Stimulated activated CD8-positive, alpha-beta memory T cell treated with anti-CD3 and anti-CD28 coated beads, Interleukin-7, amount 100 ng/mL, for 24 hours (primary cell): ENCODE data around the gene PDE9A.

Experiments
- DNase-seq: peaks from one replicate; pipeline ENCODE4 v3.0.0-alpha.2; 2020; ENCODE audit warnings: low read depth

PDE9A gene

DNA sequence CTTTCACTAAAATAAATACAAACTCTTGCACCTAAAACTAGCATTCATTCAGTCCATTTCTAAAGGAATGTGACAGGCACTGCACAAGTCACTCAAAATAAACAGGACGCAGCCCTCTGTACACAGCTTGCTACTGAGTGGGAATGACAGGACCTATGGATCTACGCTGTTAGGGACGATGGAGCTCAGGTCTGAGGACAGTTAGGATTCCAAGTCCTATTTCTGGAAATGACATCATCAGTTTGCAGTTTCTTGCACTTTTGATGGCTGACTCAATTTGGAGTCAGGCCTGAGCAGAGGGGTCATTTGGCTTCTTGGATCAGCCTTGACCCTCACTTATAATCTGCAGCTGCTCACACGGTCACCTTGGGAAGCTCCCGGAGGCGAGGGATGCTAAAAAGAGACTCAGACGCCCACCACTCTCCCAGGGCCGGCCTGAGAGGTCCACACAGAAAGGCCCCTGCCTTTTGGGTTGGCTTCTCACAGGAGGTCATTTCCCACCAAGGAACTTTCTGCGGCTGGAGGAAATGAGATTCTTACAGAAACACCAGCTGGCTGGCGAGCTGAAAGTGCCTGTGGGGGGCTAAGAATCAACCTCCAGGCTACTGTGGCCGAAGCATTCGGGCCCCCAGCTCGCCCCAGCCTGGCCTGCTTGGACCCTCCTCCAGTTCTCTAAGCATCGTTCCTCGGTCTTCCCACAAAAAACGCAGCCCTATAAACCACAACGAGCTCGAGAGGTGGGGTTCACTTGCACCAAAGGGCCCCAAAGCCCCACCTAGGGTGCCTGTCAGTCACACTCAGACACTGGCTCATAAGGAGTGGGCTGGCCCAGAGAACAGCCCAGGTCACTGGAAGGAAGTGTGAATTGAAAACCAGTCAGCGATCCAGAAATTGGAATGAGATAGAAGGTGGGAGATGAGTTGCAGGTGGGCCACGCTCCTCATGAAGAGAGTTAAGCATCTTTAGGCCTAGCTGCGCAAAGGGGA lies 8.9 kb upstream of the PDE9A start:
- DNase-seq: no peak

DNA sequence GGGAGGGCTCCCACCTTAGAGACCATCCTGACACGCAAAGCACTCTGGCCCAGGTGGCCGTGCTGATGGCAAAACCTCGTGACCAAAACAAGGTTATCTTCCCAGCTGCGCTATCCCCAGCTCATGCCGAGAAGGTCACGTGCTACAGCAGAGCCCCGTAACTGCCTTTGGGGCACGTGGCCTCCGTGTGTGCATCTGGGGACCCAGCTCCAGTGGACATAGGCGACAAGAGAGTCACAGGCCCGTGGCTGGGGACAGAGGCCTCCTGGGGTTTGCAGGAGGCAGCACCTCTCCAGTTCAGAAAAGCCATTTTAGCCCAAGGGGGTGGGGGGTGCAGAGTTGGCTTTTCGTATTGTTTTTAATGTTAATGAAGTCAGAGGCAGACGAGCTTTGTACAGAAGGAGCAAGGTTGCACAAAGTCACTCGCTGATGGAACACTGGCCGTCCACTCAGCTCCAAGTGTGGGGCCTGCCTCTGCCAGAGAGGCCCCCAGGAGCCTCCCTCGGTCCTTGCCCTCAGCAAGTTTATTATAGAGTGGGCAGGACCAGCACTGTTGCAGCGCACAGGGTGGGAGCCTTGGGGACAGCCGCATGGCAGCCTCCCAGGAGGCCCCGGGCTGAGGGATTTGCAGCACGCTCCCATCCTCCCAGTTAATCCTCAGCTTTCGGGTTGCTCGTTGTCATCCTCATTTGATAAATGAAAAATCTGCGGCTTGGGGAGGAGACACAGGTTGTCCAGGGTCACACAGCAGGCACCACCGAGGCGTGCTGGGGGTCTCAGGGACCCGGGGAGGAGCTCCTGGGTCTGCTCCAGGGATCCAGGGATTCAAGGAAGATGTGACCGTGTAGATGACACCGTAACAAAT lies 8.0 kb upstream of the PDE9A start:
- DNase-seq: no peak

DNA sequence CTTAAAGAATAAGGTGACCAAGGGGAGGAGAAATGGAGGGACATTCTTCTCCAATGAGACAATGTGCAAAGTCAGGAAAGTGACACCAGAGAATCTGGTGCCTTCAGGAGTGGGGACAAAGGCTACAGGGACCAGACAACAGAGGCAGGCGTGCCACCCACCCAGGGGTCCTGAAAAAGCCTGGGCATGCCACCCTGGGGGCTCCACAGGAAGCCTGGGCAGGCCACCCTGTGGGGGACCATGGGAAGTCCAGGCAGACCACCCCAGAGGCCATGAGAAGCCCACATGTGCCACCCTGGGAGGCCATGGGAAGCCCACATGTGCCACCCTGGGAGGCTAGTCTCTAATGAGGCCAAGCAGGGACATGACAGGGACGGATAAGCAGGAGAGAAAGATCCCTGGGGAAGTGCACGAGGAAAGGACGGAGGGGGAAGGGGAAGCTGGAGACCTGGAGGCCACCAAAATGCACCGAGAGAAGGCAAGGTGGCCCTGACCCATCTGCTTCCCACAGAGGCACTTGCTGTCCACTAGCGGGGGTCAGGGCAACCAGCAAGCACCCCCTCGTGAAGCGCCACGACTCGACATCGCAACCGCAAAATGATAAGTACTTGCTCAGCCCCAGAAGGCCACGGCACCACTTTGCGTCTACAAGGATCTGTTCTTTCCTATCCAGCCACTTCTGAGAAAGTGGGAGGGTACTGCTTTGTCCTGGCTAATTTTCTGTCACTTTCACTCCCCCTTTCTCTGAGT lies 7.2 kb upstream of the PDE9A start:
- DNase-seq: no peak

DNA sequence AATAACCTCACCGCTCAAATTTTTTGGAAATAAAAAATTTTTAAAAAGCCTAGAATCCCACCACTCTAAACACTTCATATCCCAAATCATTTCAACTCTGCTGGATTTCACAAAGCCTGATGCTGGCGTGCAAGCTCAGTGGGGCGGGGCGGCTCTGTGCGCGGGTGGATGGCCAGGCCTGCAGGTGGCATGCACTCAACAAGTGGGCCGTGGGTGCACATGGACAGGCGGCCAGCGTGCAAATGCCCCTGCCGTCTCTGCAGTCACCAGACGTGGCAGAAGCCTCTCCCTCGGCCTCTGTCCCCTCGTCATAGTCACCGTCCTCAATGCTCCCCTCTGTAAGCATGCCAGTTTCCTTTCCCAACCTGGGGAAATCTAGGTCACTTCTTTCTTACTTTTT lies 6.6 kb upstream of the PDE9A start:
- DNase-seq: no peak

DNA sequence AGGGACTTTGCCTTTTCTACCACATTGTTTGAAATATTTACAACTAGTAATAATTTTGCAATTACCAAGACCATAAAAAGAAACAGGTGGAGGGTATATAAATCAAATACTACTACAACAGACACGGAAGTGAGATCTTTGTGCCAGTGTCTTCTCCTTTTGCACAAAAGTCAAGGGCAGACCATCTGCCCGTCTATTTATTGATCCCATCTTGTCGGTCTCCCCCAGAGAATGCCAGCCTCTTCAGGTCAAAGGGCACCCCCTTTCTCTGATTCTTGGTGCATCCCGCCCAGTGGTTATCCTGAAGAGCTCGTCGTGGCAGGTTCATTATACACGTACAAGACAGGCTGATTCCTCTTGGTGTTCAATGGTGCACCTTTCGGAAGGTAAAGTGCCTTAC lies 4.8 kb upstream of the PDE9A start:
- no peak for DNase-seq

DNA sequence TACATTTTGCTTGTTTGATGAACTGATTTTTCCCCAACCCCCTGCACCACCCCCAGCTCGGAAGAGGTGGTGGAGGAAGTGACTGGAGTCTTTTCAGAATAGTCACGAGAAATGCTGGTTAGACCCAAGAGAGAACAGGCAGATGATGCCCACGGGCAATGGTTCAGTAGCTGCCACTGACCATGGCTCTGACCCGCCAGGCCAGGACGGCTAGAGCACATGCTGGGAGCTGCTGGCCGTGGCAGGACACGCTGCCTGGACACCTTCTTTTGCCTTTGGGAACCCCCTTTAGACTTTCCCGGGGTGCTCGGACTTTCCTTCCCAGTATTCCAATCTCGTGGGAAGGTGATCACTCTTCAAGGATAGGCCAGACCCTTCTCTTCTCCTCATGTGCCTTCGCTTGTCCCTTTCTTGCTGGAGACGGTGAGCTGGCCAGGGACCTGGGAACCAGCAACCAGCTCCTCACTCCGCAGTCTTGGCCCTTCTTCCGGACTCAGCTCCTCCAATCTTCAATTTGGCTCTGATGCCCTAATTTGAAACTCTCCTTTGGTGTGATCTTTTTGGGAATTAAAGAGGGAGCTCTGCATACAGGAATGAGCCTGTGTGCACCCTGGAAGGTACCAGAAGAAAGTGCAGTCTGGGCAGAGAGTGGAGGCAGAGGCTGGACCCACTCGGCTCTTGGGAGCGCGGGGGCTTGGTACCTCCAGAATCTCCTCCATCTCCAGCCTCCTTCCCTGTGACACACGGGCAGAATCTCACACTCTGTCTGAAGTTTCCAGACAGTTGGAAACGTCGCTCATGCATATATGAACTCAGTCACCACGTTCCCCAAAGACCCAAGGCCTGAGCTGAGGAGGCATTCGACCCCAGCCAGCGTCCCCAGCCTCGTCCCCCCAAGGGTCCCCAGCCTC lies 4.0 kb upstream of the PDE9A start:
- DNase-seq: no peak

DNA sequence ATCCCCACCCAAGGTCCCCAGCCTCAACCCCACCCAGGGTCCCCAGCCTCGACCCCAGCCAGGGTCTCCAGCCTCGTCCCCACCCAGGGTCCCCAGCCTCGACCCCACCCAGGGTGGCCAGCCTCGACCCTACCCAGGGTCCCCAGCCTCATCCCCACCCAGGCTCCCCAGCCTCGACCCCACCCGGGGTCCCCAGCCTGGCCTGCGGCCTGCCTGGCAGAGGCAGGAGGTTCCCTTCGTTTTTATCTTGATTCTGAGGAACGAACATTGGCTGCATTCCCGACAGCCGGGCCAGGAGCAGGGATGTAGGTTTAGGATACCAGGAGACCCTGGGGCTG lies 3.4 kb upstream of the PDE9A start:
- DNase-seq: no peak

DNA sequence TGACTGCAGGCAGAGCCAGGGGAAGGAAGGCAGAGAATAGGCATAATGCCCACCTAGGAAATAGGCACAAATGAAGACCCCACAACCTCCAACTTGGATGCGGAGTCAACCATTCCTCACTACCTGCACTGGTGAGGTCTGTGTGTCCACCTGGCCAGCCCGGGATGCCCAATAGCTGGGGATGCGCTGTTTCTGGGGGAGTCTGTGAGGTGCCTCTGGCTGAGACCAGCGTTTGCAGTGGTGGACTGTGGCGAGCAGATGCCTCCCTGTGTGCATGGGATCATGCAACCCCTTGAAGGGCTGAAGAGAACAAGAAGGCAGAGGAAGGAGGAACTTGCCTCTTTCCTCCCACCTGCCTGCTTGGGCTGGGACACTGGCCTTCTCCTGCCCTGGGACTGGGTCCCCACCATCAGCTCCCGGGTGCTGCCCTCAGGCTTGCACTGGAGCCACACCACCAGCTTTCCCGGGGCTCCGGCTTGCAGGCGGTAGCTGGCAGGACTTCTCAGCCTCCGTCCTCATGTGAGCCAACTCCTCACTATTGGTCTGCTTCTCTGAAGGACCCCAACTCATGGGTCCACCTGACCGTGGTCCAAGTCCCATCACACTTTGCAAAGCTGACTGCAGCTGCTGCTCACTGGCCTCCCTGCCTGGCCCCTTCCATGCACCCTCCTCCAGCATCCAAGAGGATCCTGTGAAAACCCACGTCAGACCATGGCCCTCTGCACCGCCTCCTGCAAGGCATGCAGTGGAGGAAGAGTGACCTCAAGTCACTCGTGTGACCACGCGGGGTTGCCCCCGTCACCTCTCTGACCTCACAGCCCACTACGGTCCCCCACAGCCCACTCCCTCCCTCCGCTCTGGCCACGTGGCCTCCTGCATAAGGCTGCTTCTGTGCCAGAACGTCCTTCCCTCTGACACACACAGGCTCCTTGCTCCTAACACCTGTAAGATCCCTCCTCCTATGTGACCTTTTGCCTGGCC lies 2.7 kb upstream of the PDE9A start:
- no peak for DNase-seq

DNA sequence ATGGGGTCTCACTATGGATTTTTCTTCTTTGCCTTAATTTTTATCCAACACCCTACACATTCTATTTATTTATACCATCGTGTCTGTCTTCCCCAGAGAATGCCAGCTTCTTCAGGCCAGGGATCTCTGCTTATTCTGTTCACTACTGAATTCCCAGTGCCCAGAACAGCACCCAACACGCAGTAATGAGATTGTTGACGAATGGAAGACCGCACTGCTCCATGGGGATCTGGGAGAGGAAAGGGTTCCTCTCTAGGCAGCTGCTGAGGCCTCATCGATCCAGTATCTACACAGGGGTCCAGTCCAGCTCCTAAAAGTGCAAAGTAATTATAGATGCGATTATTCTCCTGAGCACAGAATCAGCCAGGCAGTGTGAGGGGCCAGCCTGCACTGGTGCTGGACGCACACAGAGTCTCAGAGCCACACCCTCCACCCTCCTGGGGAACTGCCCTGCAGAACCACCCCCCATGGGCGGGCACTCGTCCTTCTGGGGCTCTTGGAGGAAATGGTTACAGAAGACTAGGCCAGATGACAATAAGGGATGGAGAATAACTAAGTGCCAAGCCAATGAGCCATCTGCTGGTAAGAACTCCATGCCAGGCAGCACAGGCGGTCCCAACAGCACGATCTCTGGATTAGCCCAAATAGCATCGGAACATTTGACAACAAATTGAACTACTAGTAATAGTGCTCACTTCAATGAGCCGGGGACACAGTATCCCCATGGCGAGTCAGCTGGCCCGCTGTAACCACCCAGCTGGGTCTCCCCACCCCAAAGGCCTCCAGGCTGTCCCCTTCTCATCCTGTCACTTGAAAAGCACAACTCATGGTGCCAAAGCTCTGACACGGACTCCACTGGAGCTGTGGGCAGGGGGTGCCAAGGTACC lies 1.7 kb upstream of the PDE9A start:
- no peak for DNase-seq

DNA sequence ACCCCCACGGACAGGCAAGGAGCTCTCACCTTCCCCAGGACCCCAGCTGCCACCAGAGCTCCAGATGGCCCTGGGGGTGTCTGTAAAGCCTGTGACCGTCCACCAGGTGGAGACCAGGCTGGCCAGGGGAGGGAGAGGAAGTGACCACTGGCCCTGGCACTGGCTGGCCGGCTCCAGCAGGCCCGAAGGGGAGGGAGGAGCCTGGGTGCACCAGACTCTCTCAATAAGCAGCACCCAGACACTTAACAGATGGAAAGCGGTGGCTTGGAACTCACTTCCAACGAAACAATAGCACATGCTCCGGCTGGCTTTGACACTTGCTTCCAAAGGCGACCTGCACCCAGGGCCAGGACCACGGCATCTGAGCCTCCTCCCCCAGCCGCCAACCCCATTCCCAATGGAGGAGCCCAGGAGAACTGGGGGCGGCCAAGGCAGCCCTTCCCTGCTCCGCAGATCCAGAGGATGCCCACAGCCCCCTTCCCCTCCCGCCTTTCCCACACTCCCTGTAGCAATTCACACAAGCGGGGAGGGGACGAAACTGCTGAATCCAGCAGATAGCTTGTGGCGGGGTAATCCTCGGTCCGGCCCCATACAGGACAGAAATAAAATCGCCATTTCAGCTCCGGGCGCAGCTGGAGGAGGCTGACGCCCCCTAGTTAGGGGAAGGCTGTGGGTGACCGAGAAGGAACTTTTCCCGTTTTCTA lies 742 bp upstream of the PDE9A start:
- no peak for DNase-seq

DNA sequence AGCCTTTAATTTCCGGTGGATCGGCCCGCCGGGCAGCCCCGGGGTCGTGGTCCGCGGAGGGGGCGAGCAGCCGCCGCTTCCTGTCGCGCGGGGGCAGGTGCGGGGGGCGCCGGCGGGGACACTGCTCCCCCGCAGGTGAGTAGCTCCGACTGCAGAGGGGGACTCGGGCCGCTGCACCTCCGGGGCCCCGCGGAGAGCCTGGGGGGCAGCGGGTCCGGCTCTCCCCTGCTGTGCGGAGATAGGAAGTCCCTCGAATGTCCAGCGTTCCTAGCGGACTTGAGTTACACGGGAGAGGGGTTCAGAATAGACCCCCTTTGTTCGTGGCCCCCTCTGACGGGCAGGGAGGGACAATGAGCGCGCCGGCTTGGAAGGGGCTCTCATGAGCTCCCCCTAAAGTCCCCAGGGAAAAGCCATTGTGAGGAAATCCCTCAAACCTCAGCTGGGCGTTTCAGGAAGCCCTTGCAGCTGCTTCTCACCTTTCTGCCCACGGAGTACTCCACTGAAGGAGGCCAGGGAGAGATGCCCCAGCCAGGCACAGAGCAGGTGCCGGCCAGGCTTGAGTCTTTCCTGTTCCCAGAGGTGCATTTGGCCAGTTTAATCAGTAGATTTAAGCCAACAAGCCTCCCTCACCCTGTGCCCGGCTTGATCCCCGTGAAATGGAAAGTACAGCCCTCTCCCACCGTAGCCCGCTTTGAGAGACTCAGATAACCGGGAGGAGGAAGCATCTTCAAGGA lies 925 bp downstream of the PDE9A start:
- DNase-seq: no peak

DNA sequence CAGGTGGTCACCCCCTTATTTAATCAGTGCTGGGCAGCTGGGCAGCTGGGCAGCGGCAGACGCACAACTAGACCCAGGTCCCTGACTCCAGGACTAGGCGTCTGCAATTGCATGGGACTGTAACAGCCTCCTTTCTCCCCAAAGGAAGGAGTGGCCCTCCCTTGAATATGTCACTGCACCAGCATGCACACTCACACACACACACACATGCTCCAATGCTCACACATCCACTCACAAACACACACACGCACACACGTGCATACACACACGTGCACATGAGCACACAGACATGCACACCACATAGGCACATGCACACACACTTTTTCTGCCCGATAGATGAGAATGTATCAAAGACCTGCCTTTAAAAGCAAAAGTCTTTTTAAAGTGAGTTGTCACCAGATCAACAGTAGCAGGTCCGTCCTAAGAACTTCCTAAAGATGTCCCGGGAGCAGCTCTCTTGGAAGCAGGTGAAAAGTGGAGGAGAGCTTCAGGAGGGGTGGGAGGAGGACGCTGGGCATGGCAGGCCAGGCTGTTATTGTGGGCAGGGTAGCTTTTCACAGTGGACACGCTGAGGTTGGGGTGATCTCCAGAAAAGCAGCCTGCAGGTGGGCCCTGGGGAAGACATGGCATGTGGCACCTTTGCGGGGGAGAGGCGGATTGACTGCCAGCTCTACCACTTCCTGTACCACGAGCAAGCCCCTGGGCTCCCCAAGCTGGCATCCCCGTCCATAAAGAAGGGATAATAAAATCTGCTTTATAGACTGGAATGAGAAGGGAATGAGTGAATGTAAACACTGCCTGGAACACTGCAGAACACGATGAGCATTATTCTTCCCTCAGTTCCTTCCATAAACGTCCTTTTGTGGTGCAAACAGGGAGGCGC lies 1.7 kb downstream of the PDE9A start:
- no peak for DNase-seq

DNA sequence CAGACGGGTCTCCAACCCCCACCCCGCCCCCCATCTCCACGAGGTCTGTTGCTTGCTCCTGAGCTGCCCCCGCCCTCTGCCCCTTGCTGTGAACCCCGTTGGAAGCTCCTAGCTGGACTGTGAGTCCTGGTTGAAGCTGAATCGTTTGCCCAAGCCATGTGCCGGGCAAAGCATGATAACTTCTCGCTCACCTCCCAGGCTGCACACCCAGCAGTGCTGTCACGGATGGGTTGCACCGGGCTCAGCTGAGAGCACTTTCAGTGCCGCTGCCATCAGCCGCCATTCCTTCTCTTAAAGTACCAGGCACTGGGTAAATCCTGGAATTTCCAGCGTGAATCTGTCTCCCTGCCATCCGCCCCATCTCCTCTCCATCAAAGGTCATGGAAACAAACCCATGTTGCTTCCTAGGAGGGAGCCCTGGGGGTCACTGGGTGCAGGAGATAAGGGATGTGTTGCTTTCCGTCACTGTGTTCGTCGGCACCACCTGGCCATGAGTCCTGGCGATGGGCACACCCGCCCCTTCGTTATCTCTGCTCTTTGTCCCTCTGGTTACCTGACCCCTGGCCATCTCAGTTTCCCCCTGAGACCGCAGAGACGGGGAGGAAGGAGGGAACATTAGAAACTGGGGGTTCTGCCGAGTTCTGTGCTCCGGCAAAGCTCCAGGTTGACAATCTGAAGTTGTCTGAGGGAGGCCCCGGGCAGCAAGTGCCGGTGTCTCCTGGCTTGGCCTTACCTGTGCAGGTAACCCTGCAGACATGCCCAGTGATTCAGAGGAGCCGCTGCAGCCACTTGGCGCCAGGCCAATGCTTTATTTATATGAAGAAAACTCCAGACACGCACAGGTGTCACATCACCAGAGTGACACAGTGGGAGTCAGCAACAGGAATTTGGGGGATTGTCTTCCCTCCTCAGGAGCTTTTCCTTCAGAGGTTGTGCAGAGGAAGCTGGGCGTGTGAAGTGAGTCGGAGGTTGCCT lies 2.7 kb downstream of the PDE9A start:
- DNase-seq: no peak

DNA sequence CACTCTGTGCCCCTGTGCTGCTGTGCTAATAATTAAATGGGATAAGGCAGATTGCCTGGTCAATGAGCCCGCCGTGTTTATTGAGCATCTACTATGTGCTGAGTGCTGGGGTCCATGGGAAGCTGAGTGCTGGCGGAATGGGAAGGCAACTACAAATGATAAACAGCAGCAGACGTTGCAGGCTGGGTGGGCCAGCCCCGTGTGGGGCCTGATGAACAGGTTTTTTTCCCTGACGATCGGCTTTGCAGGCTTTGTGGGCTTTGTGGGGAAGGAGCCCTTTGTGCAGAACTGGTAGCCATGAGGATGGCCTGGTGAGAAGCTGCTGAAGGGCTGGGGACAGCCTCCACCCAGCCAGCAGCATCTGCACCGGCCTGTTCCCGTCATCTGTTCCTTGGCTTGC lies 3.5 kb downstream of the PDE9A start:
- no peak for DNase-seq

DNA sequence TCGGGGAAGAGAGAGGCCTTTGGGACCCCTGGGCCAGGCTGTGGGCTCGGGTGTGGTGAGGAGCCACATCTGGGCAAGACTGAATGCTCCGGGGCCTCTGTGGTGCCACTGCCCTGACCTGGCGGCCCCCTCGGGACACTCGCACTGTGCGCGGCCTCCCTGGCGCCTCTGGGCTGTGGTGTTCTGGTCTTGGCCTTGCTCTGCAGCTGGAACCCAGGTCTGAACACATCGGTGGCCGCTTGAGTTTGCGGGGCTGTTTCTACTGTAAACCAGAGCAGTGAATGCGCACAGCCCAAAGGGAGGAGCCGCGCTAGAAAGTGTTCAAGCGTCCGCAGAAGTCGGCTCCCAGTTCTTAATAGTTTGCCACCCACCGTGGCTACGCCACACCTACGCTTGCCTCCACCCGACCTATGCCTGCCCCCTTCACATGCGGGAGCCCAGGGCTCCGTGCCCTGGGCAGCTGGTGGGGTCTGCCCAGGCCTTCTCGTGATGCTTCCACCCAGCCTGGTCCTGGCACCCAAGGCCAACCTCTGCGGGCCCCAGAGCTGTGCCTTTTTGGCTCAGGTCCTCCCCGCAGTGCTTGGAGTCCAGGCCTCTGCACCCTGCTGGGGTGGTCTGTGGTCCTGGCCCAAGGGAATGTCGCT lies 4.4 kb downstream of the PDE9A start:
- DNase-seq: no peak
